Measurements from ENCODE around the gene EGFL7.

DNA sequence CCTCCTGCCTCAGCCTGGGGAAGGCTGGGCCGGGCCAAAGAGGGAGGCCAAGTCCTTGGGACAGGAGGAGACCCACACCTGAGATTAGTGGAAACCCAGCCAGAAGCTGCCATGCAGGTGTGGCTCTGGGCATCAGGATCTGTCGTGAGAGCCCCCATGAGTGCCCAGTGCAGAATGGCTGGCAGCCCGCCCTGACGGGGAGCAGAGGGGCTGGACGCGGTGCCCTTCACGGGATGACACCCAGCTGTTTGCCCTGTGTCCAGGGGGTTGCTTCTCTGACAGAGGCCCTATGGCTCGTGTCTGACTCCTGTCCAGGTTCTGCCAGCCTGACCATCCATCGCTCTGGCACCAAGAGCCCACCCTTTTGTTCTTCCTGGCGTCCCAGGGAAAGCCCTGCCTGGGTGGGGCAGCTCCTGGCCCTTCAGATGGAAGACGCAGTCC, 58.2 kb downstream of the EGFL7 start:
- TF ChIP-seq, protein P1, sequence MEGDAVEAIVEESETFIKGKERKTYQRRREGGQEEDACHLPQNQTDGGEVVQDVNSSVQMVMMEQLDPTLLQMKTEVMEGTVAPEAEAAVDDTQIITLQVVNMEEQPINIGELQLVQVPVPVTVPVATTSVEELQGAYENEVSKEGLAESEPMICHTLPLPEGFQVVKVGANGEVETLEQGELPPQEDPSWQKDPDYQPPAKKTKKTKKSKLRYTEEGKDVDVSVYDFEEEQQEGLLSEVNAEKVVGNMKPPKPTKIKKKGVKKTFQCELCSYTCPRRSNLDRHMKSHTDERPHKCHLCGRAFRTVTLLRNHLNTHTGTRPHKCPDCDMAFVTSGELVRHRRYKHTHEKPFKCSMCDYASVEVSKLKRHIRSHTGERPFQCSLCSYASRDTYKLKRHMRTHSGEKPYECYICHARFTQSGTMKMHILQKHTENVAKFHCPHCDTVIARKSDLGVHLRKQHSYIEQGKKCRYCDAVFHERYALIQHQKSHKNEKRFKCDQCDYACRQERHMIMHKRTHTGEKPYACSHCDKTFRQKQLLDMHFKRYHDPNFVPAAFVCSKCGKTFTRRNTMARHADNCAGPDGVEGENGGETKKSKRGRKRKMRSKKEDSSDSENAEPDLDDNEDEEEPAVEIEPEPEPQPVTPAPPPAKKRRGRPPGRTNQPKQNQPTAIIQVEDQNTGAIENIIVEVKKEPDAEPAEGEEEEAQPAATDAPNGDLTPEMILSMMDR (IDR thresholded peaks at IDR 0.05): no peak
- TF ChIP-seq POLR2A (IDR thresholded peaks at IDR 0.05): no peak
